K562 (cell line): ENCODE measurements around the gene ZNF219. TPM values are rescaled to one million over a fixed set of nuclear protein-coding genes. Genes with fewer than 3 reads are reported as not detected.

Experiments used
- ARID2 ChIP-seq: fragments of 450-650 bp; IDR thresholded peaks from 2 replicates; pipeline ENCODE4 v1.6.1; 2017; ENCODE audit warnings: antibody characterized with exemption, mild to moderate bottlenecking
- CEBPG ChIP-seq, 3 experiments: fragments of 200-800 bp in 1 of 3; sonication (Bioruptor generic) in 1 of 3; sonication (generic) in 1 of 3; formaldehyde crosslinking in 1 of 3; IDR thresholded peaks in 2 of 3; conservative IDR thresholded peaks in 1 of 3; 2 replicates each; pipeline versions ENCODE4 v1.6.1 to v1.8.0; 2016 to 2022; ENCODE audit warnings: missing compliant biosample characterization in 2 of 3, missing genetic modification characterization in 2 of 3, mild to moderate bottlenecking in 1 of 3, missing genetic modification reagents in 1 of 3
- FOXA1 ChIP-seq: fragments of 450-650 bp; IDR thresholded peaks from 2 replicates; pipeline ENCODE4 v1.6.1; 2016; ENCODE audit warnings: mild to moderate bottlenecking, borderline replicate concordance
- GATAD2B ChIP-seq: fragments of 450-650 bp; IDR thresholded peaks from 2 replicates; pipeline ENCODE4 v1.6.1; 2017; ENCODE audit warnings: mild to moderate bottlenecking, borderline replicate concordance
- KAT8 ChIP-seq: fragments of 450-650 bp; IDR thresholded peaks from 2 replicates; pipeline ENCODE4 v1.6.1; 2016; ENCODE audit warnings: low read depth, mild to moderate bottlenecking
- MTF1 ChIP-seq: fragments of 250-450 bp; sonication (Bioruptor Pico); IDR thresholded peaks from 2 replicates; pipeline ENCODE4 v1.9.0; 2021; ENCODE audit warnings: moderate library complexity, mild to moderate bottlenecking, inconsistent platforms, borderline replicate concordance
- NR3C1 ChIP-seq: sonication (generic); formaldehyde crosslinking; IDR thresholded peaks from 2 replicates; pipeline ENCODE4 v1.8.1; 2022; ENCODE audit warnings: missing genetic modification reagents
- PML ChIP-seq: IDR thresholded peaks from 2 replicates; pipeline ENCODE4 v1.6.1; 2012; ENCODE audit warnings: low read length, inconsistent platforms
- POLR2A ChIP-seq: fragments of 450-650 bp; conservative IDR thresholded peaks from 2 replicates; pipeline ENCODE4 v1.6.1; 2016
- SAFB ChIP-seq: fragments of 200-400 bp; formaldehyde crosslinking; IDR thresholded peaks from 2 replicates; pipeline ENCODE4 v1.6.1; 2017; ENCODE audit warnings: low read depth, low read length, borderline replicate concordance
- SAFB2 ChIP-seq: fragments of 200-400 bp; formaldehyde crosslinking; IDR thresholded peaks from 2 replicates; pipeline ENCODE4 v1.6.1; 2018; ENCODE audit warnings: borderline replicate concordance, low read length, low read depth, moderate library complexity; ENCODE audit not compliant: severe bottlenecking
- SOX6 ChIP-seq: fragments of 450-650 bp; IDR thresholded peaks from 2 replicates; pipeline ENCODE4 v1.6.1; 2014; ENCODE audit warnings: mild to moderate bottlenecking
- SRSF9 ChIP-seq: fragments of 200-400 bp; formaldehyde crosslinking; IDR thresholded peaks from 2 replicates; pipeline ENCODE4 v1.6.1; 2017; ENCODE audit warnings: low read depth, low read length, borderline replicate concordance
- TSC22D4 ChIP-seq: fragments of 450-650 bp; IDR thresholded peaks from 2 replicates; pipeline ENCODE4 v1.6.1; 2016; ENCODE audit warnings: missing genetic modification characterization, missing biosample characterization, control low read depth
- USF1 ChIP-seq: sonication (generic); formaldehyde crosslinking; IDR thresholded peaks from 2 replicates; pipeline ENCODE4 v1.9.0; 2022; ENCODE audit warnings: mild to moderate bottlenecking, missing genetic modification reagents
- ZKSCAN1 ChIP-seq: fragments of 150-350 bp; IDR thresholded peaks from 2 replicates; pipeline ENCODE4 v1.6.1; 2016; ENCODE audit warnings: low read depth, low read length
- ZNF184 ChIP-seq: sonication (generic); formaldehyde crosslinking; IDR thresholded peaks from 2 replicates; pipeline ENCODE4 v1.5.0; 2020; ENCODE audit warnings: missing genetic modification reagents
- ZNF24 ChIP-seq: fragments of 450-650 bp; IDR thresholded peaks from 2 replicates; pipeline ENCODE4 v1.6.1; 2016
- ZNF695 ChIP-seq: fragments of 450-650 bp; formaldehyde crosslinking; IDR thresholded peaks from 2 replicates; pipeline ENCODE4 v1.4.0; 2020; ENCODE audit warnings: mild to moderate bottlenecking, moderate library complexity
- ZNF707 ChIP-seq: fragments of 250-450 bp; sonication (Bioruptor Pico); conservative IDR thresholded peaks from 2 replicates; pipeline ENCODE4 v1.8.0; 2022; ENCODE audit warnings: inconsistent platforms, mild to moderate bottlenecking, moderate library complexity
- polyA plus RNA-seq, 8 experiments: library from polyadenylated mRNA; depleted of rRNA in 4 of 8; stranded (reverse) in 5 of 8; unstranded in 3 of 8; fragments of >200 nt; fragmentation: Nextera tagmentation in 2 of 8; fragmentation: Illumina TruSeq in 1 of 8; extraction: Ambion mirVana in 2 of 8; extraction: Trizol in 1 of 8; gene quantifications; 2 replicates each; pipeline versions ENCODE4 v1.2.1 to v1.2.3, GENCODE V29; 2011 to 2014; ENCODE audit warnings: inconsistent platforms in 1 of 8, missing spikeins in 1 of 8
- total RNA-seq, 7 experiments: library from RNA; depleted of rRNA in 6 of 7; stranded (reverse); fragments of >200 nt in 6 of 7; fragmentation: Illumina TruSeq in 2 of 7; extraction: Trizol in 2 of 7; gene quantifications; 2 replicates each; pipeline versions ENCODE4 v1.2.1 to v1.2.3, GENCODE V29; 2011 to 2021; ENCODE audit warnings: low replicate concordance in 1 of 7
- TF ChIP-seq, protein P1 (sequence below): fragments of 450-650 bp; IDR thresholded peaks from 2 replicates; pipeline ENCODE4 v1.6.1; 2016; ENCODE audit warnings: borderline replicate concordance
- TF ChIP-seq, protein P2 (sequence below): fragments of 450-650 bp; IDR thresholded peaks from 2 replicates; pipeline ENCODE4 v1.6.1; 2017; ENCODE audit warnings: mild to moderate bottlenecking, moderate library complexity
- TF ChIP-seq, protein P3 (sequence below): sonication (generic); formaldehyde crosslinking; IDR thresholded peaks from 2 replicates; pipeline ENCODE4 v1.9.0; 2022; ENCODE audit warnings: mild to moderate bottlenecking, missing genetic modification reagents
- TF ChIP-seq, protein P4 (sequence below): sonication (generic); formaldehyde crosslinking; IDR thresholded peaks from 2 replicates; pipeline ENCODE4 v1.8.1; 2023; ENCODE audit warnings: mild to moderate bottlenecking, missing genetic modification reagents

Gene ZNF219
- total and polyA plus RNA-seq, 9 of the 15 experiments (the other 6 are each of a cell fraction or from before 2014, with no cell fraction given): 0.29 to 10.6 (median 2.8) TPM

- TF ChIP-seq GATAD2B (peak; percentile 25; the same call in 1 of the 2 replicates), SAFB (no peak), FOXA1 (no peak), SOX6 (peak; percentile 9; the same call in 1 of the 2 replicates), NR3C1 (CRISPR knock-in tag) (no peak), KAT8 (no peak), ZNF24 (no peak), ZKSCAN1 (no peak), CEBPG (CRISPR knock-in tag; IDR thresholded peaks at IDR 0.05) (no peak; the same call in 1 of the 2 replicates), CEBPG (tag; conservative IDR thresholded peaks at IDR 0.05 in 1 of 2, IDR thresholded peaks at IDR 0.05 in 1 of 2) (peak; percentile 89 to 96), SRSF9 (no peak), USF1 (CRISPR knock-in tag) (no peak), TSC22D4 (tag) (no peak), ZNF707 (CRISPR knock-in tag) (no peak), ZNF695 (no peak), POLR2A (no peak), MTF1 (CRISPR knock-in tag) (no peak), ARID2 (no peak), ZNF184 (no peak), PML (no peak), SAFB2 (no peak)
- TF ChIP-seq, protein P1, sequence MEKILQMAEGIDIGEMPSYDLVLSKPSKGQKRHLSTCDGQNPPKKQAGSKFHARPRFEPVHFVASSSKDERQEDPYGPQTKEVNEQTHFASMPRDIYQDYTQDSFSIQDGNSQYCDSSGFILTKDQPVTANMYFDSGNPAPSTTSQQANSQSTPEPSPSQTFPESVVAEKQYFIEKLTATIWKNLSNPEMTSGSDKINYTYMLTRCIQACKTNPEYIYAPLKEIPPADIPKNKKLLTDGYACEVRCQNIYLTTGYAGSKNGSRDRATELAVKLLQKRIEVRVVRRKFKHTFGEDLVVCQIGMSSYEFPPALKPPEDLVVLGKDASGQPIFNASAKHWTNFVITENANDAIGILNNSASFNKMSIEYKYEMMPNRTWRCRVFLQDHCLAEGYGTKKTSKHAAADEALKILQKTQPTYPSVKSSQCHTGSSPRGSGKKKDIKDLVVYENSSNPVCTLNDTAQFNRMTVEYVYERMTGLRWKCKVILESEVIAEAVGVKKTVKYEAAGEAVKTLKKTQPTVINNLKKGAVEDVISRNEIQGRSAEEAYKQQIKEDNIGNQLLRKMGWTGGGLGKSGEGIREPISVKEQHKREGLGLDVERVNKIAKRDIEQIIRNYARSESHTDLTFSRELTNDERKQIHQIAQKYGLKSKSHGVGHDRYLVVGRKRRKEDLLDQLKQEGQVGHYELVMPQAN: no peak
- TF ChIP-seq, protein P2, sequence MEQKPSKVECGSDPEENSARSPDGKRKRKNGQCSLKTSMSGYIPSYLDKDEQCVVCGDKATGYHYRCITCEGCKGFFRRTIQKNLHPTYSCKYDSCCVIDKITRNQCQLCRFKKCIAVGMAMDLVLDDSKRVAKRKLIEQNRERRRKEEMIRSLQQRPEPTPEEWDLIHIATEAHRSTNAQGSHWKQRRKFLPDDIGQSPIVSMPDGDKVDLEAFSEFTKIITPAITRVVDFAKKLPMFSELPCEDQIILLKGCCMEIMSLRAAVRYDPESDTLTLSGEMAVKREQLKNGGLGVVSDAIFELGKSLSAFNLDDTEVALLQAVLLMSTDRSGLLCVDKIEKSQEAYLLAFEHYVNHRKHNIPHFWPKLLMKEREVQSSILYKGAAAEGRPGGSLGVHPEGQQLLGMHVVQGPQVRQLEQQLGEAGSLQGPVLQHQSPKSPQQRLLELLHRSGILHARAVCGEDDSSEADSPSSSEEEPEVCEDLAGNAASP: no peak
- TF ChIP-seq, protein P3, sequence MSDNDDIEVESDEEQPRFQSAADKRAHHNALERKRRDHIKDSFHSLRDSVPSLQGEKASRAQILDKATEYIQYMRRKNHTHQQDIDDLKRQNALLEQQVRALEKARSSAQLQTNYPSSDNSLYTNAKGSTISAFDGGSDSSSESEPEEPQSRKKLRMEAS: no peak
- TF ChIP-seq, protein P4, sequence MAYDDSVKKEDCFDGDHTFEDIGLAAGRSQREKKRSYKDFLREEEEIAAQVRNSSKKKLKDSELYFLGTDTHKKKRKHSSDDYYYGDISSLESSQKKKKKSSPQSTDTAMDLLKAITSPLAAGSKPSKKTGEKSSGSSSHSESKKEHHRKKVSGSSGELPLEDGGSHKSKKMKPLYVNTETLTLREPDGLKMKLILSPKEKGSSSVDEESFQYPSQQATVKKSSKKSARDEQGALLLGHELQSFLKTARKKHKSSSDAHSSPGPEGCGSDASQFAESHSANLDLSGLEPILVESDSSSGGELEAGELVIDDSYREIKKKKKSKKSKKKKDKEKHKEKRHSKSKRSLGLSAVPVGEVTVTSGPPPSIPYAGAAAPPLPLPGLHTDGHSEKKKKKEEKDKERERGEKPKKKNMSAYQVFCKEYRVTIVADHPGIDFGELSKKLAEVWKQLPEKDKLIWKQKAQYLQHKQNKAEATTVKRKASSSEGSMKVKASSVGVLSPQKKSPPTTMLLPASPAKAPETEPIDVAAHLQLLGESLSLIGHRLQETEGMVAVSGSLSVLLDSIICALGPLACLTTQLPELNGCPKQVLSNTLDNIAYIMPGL (CRISPR knock-in tag): no peak
Observed at GRCh38 chr14:21043974-21044618, 54.4 kb downstream of the ZNF219 start (continued).
